Upper lobe of left lung (tissue), 6 donors: ENCODE measurements around the gene EPB41L3. TPM values are rescaled to one million over a fixed set of nuclear protein-coding genes. Genes with fewer than 3 reads are reported as not detected.

ENCODE experiments used
- ATAC-seq, 2 donors: fragments of 200-7000 bp; cut with Tn5 transposase; one replicate each; pipeline ENCODE4 v1.9.1; 2022; ENCODE audit warnings: mild to moderate bottlenecking in 2 of 2, moderate library complexity in 2 of 2; ENCODE audit not compliant: low FRiP score in 2 of 2
- DNase-seq, 2 donors: peaks; one replicate each; pipeline ENCODE4 v3.0.0-alpha.2; 2019 to 2020
- H3K27ac ChIP-seq, 4 donors: fragments of 200-600 bp; sonication (generic); one replicate each; pipeline ENCODE4 v1.5.1; 2016 to 2019
- H3K27me3 ChIP-seq, 4 donors: fragments of 200-600 bp; sonication (generic); one replicate each; pipeline ENCODE4 v1.5.1; 2017 to 2019
- H3K36me3 ChIP-seq, 4 donors: fragments of 200-600 bp; sonication (generic); one replicate each; pipeline ENCODE4 v1.5.1; 2016 to 2019
- H3K4me1 ChIP-seq, 4 donors: fragments of 200-600 bp; sonication (generic); one replicate each; pipeline ENCODE4 v1.5.1; 2018 to 2019
- H3K4me3 ChIP-seq, 4 donors: fragments of 200-600 bp; sonication (generic); one replicate each; pipeline ENCODE4 v1.5.1; 2017 to 2019; ENCODE audit warnings: mild to moderate bottlenecking in 2 of 4, moderate library complexity in 1 of 4
- H3K9me3 ChIP-seq, 4 donors: fragments of 200-600 bp; sonication (generic); one replicate each; pipeline ENCODE4 v1.5.1; 2018 to 2019
- CTCF ChIP-seq, 6 experiments: fragments of 450-650 bp in 4 of 6; fragments of 200-600 bp in 2 of 6; sonication (generic) in 2 of 6; IDR thresholded peaks; one replicate each; pipeline ENCODE4 v1.5.1; 2016 to 2019; ENCODE audit warnings: antibody characterized with exemption in 6 of 6
- EP300 ChIP-seq, 4 donors: sonication (generic); formaldehyde crosslinking; IDR thresholded peaks; one replicate each; pipeline ENCODE4 v1.5.1; 2017; ENCODE audit warnings: antibody characterized with exemption in 4 of 4, control low read depth in 2 of 4
- POLR2A ChIP-seq, 4 donors: fragments of 450-650 bp; IDR thresholded peaks; one replicate each; pipeline ENCODE4 v1.5.1; 2016 to 2017; ENCODE audit warnings: antibody characterized with exemption in 4 of 4, mild to moderate bottlenecking in 2 of 4
- POLR2AphosphoS5 ChIP-seq, 2 donors: sonication (generic); formaldehyde crosslinking; IDR thresholded peaks; one replicate each; pipeline ENCODE4 v1.5.1; 2017; ENCODE audit warnings: antibody characterized with exemption in 2 of 2
- WGBS, 2 donors: methylation state at CpG; one replicate each; pipeline ENCODE4 v1.1.5; 2017 to 2018; 5-methylcytosine and 5-hydroxymethylcytosine counted together
- total RNA-seq, 6 donors: library from RNA; depleted of rRNA in 4 of 6; stranded (reverse); fragments of >200 nt in 4 of 6; gene quantifications; one replicate each; pipeline versions ENCODE4 v1.1.0 to v1.2.1, GENCODE V29; 2016 to 2021
- donor health status: DM: no; HTN: no; CAD: no; lungs with moderate emphysema.
- donor health status: DM: no; HTN: yes; CAD: no; lungs with severe emphysema.

The EPB41L3 gene
- total RNA-seq, 6 donors from 2014 or later = 56.4 to 268 (median 85.7) TPM

GRCh38 chr18:5500158-5500939 lies 43.4 kb downstream of the EPB41L3 start:
- no peaks in the 10 kb centered on the region for H3K27me3 ChIP-seq
- H3K4me3 ChIP-seq = no peak overlapping the region
- no peak for ATAC-seq
- TF ChIP-seq EP300 (IDR thresholded peaks at IDR 0.05) = no peak
- TF ChIP-seq POLR2AphosphoS5 (IDR thresholded peaks at IDR 0.05) = no peak
- TF ChIP-seq CTCF (IDR thresholded peaks at IDR 0.05) = no peak
- no peak for TF ChIP-seq POLR2A (IDR thresholded peaks at IDR 0.05)
- 79 to 81% methylated on average over 7 of the region's 7 CpGs for WGBS, 2 donors
- no peaks in the 10 kb centered on the region for H3K9me3 ChIP-seq
- no peaks in the 10 kb centered on the region for H3K36me3 ChIP-seq
- no peak overlapping the region for H3K27ac ChIP-seq
- no peaks in the 10 kb centered on the region for H3K4me1 ChIP-seq
- DNase-seq = no peak

GRCh38 chr18:5498452-5498851 lies 45.3 kb downstream of the EPB41L3 start:
- Histone ChIP-seq H3K9me3 (no peaks in the 10 kb centered on the region), H3K36me3 (no peaks in the 10 kb centered on the region), H3K4me3 (no peak overlapping the region), H3K27me3 (no peaks in the 10 kb centered on the region), H3K27ac (no peak overlapping the region), H3K4me1 (no peaks in the 10 kb centered on the region)
- WGBS, 2 donors = 97 to 98% methylated on average over 6 of the region's 6 CpGs
- DNase-seq = no peak
- no peak for ATAC-seq
- TF ChIP-seq CTCF (IDR thresholded peaks at IDR 0.05) (no peak), POLR2AphosphoS5 (IDR thresholded peaks at IDR 0.05) (no peak), POLR2A (IDR thresholded peaks at IDR 0.05) (no peak), EP300 (IDR thresholded peaks at IDR 0.05) (no peak)

- ATAC-seq (no peak), DNase-seq (no peak)
- H3K4me3 ChIP-seq = no peak overlapping the region
- H3K9me3 ChIP-seq = no peaks in the 10 kb centered on the region
- no peak overlapping the region for H3K27ac ChIP-seq
- no peaks in the 10 kb centered on the region for H3K36me3 ChIP-seq
- no peak for TF ChIP-seq POLR2AphosphoS5 (IDR thresholded peaks at IDR 0.05)
- no peak for TF ChIP-seq POLR2A (IDR thresholded peaks at IDR 0.05)
- no peak for TF ChIP-seq CTCF (IDR thresholded peaks at IDR 0.05)
- no peak for TF ChIP-seq EP300 (IDR thresholded peaks at IDR 0.05)
- WGBS, 2 donors = 86% methylated on average over 2 of the region's 2 CpGs
- H3K4me1 ChIP-seq = no peaks in the 10 kb centered on the region
- no peaks in the 10 kb centered on the region for H3K27me3 ChIP-seq
These were observed 47.5 kb downstream of the EPB41L3 start for GRCh38 chr18:5496305-5496704.

GRCh38 chr18:5490753-5491480 lies 52.9 kb downstream of the EPB41L3 start:
- H3K27me3 ChIP-seq = no peaks in the 10 kb centered on the region
- no peaks in the 10 kb centered on the region for H3K36me3 ChIP-seq
- H3K27ac ChIP-seq = no peak overlapping the region
- TF ChIP-seq EP300 (IDR thresholded peaks at IDR 0.05) = no peak
- no peak for TF ChIP-seq POLR2AphosphoS5 (IDR thresholded peaks at IDR 0.05)
- TF ChIP-seq POLR2A (IDR thresholded peaks at IDR 0.05) = no peak
- TF ChIP-seq CTCF (IDR thresholded peaks at IDR 0.05) = no peak
- ATAC-seq = no peak
- WGBS, 2 donors = 73 to 78% methylated on average over 5 of the region's 5 CpGs
- no peaks in the 10 kb centered on the region for H3K9me3 ChIP-seq
- DNase-seq = no peak
- H3K4me1 ChIP-seq = no peaks in the 10 kb centered on the region
- no peak overlapping the region for H3K4me3 ChIP-seq
